Gastroesophageal sphincter (tissue), 4 donors: Measurements from ENCODE around the gene GALNT2. TPM values are rescaled to one million over a fixed set of nuclear protein-coding genes. Genes with fewer than 3 reads are reported as not detected.

Experiments
- ATAC-seq: fragments of 150-250 bp; one replicate; pipeline ENCODE4 v1.9.1; 2016; ENCODE audit warnings: mild to moderate bottlenecking, moderate library complexity
- H3K27ac ChIP-seq, 4 donors: fragments of 200-600 bp; sonication (generic) in 3 of 4; 1 replicate in 3 of 4; 2 replicates in 1 of 4; pipeline ENCODE4 v1.5.1; 2016 to 2019
- H3K27me3 ChIP-seq: fragments of 200-600 bp; sonication (generic); one replicate; pipeline ENCODE4 v1.5.1; 2019
- H3K36me3 ChIP-seq, 2 donors: fragments of 200-600 bp; sonication (generic); one replicate each; pipeline ENCODE4 v1.5.1; 2019; ENCODE audit warnings: control low read depth in 1 of 2
- H3K4me1 ChIP-seq, 3 donors: fragments of 200-600 bp; sonication (generic); 1 replicate in 2 of 3; 2 replicates in 1 of 3; pipeline ENCODE4 v1.5.1; 2016 to 2019; ENCODE audit warnings: control low read depth in 2 of 3
- H3K4me3 ChIP-seq, 2 donors: fragments of 200-600 bp; sonication (generic); one replicate each; pipeline ENCODE4 v1.5.1; 2019; ENCODE audit warnings: mild to moderate bottlenecking in 1 of 2, moderate library complexity in 1 of 2
- H3K9me3 ChIP-seq, 3 donors: fragments of 200-600 bp; sonication (generic); one replicate each; pipeline ENCODE4 v1.5.1; 2017 to 2019; ENCODE audit warnings: control low read depth in 2 of 3
- EP300 ChIP-seq: sonication (generic); formaldehyde crosslinking; IDR thresholded peaks from one replicate; pipeline ENCODE4 v1.6.1; 2017; ENCODE audit warnings: antibody characterized with exemption, mild to moderate bottlenecking
- POLR2A ChIP-seq, 2 donors: fragments of 450-650 bp; IDR thresholded peaks; one replicate each; pipeline ENCODE4 v1.6.1; 2017; ENCODE audit warnings: antibody characterized with exemption in 2 of 2, mild to moderate bottlenecking in 2 of 2, moderate library complexity in 1 of 2
- POLR2AphosphoS5 ChIP-seq: sonication (generic); formaldehyde crosslinking; IDR thresholded peaks from one replicate; pipeline ENCODE4 v1.6.1; 2017; ENCODE audit warnings: antibody characterized with exemption
- WGBS, 2 donors: methylation state at CpG; one replicate each; pipeline ENCODE4 v1.1.5; 2018; ENCODE audit warnings: low coverage in 1 of 2; 5-methylcytosine and 5-hydroxymethylcytosine counted together
- total RNA-seq, 4 donors: library from RNA; depleted of rRNA; stranded (reverse); fragments of >200 nt; gene quantifications; one replicate each; pipeline ENCODE4 v1.1.0, GENCODE V29; 2016
- TF ChIP-seq, protein P1 (sequence below), 4 experiments: fragments of 200-600 bp in 2 of 4; fragments of 450-650 bp in 2 of 4; sonication (generic) in 1 of 4; IDR thresholded peaks; one replicate each; pipeline ENCODE4 v1.5.1; 2017 to 2019; ENCODE audit warnings: antibody characterized with exemption in 4 of 4, mild to moderate bottlenecking in 2 of 4, moderate library complexity in 2 of 4

Gene GALNT2
- total RNA-seq, 4 donors from 2014 or later, result 95.3 to 160 (median 134) TPM

DNA sequence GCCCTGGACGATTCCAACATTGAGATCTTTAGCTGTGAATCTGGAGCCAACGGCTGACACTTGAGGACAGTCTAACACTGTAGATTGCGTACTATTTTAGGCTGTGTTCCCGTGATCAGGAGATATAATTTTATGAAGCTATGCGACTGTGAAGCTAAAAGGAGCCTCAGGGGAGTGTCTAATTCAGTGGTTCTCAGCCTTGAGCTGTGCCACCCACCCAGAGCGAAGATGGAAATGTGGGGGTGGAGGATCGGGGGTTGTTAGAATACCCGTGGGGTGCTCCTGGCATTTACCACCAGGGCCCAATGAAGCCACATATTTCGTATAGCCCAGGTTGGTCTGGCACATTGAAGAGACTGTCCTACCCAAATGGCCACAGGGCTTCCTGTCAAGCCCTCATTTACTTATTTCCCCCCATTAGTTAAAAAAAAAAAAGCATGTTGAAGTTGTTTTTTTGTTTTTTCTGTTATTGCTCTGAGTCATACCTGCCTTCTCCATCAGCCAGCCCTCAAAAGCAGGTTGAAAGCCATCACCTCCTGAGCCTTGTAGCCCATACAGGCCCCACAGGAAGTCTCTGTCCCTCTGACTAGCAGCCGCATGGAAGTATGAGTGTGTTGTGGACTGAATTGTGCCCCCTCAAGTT is 141.7 kb downstream of the GALNT2 start:
- TF ChIP-seq, protein P1, sequence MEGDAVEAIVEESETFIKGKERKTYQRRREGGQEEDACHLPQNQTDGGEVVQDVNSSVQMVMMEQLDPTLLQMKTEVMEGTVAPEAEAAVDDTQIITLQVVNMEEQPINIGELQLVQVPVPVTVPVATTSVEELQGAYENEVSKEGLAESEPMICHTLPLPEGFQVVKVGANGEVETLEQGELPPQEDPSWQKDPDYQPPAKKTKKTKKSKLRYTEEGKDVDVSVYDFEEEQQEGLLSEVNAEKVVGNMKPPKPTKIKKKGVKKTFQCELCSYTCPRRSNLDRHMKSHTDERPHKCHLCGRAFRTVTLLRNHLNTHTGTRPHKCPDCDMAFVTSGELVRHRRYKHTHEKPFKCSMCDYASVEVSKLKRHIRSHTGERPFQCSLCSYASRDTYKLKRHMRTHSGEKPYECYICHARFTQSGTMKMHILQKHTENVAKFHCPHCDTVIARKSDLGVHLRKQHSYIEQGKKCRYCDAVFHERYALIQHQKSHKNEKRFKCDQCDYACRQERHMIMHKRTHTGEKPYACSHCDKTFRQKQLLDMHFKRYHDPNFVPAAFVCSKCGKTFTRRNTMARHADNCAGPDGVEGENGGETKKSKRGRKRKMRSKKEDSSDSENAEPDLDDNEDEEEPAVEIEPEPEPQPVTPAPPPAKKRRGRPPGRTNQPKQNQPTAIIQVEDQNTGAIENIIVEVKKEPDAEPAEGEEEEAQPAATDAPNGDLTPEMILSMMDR (IDR thresholded peaks at IDR 0.05), result no peak
- TF ChIP-seq POLR2A (IDR thresholded peaks at IDR 0.05) (no peak), EP300 (no peak), POLR2AphosphoS5 (no peak)
- ATAC-seq, result no peak
- H3K36me3 ChIP-seq, result peaks cover 0 to 25% of the 10 kb centered on the region in 2 donors
- 64 to 96% methylated on average over 4 to 6 of the region's 10 CpGs for WGBS, 2 donors
- no peak overlapping the region for H3K4me3 ChIP-seq
- H3K27ac ChIP-seq, result no peak overlapping the region
- peaks cover 0 to 63% (median 19%) of the 10 kb centered on the region in 3 donors for H3K4me1 ChIP-seq
- no peaks in the 10 kb centered on the region for H3K9me3 ChIP-seq
- no peaks in the 10 kb centered on the region for H3K27me3 ChIP-seq

DNA sequence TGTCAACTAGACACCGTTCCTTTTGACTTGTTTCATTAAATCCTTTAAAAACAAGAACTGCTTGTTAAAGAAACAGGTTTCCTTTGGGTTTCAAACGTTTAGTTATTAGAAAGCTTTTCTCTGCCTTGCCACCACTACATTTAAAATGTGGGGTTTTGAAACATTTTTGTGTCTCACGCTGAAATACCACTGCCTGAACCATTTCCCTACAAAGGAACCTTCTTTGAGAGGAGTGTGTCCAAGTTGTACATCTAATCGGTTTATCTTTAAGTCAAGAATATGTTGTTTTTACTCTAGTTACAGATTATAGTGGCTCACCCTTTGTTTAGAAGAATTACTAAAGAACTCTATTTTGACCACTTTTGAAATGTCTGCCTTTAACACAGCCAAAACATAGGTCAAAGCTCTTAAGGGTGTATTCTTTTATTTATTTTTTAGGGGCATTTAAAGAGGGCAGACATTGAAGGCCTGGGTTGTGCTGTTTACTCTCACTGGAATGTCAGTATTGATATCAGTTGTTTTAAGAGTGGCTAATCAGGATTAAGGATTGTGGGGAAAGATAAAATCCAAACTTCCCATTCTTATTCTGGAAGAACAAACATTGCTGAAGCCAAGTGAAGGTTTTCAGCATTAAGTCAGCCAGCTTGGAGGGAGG is 143.4 kb downstream of the GALNT2 start:
- WGBS, 2 donors, result 51 to 62% methylated on average over 4 of the region's 4 CpGs
- ATAC-seq, result no peak
- TF ChIP-seq, protein P1 (IDR thresholded peaks at IDR 0.05), result no peak
- TF ChIP-seq EP300 (no peak), POLR2A (IDR thresholded peaks at IDR 0.05) (no peak), POLR2AphosphoS5 (no peak)
- no peak overlapping the region for H3K4me3 ChIP-seq
- no peaks in the 10 kb centered on the region for H3K9me3 ChIP-seq
- H3K27me3 ChIP-seq, result no peaks in the 10 kb centered on the region
- peak overlapping the region in 2 of 4 donors; percentile 17 to 30 for H3K27ac ChIP-seq
- H3K4me1 ChIP-seq, result peaks cover 0 to 70% (median 30%) of the 10 kb centered on the region in 3 donors
- peaks cover 0 to 8% of the 10 kb centered on the region in 2 donors for H3K36me3 ChIP-seq

DNA sequence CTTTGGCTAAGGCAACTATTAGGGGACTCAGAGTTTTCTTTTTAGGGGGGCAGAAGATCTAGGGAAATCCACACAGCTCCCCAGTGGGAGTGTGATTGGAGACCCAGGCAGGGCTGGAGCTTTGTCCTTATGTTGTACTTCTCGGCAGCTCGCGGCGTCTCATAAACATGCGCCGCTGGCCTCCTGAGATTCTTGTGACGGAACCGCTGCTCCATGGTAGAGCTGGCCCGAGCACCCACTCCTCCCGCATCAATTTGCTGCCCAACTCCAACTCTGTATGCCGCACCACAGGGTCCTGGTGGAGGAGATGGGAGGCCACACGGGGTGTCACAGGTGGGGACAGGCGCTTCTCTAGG is 143.9 kb downstream of the GALNT2 start:
- ATAC-seq, result no peak
- Histone ChIP-seq H3K4me1 (peaks cover 0 to 70% (median 30%) of the 10 kb centered on the region in 3 donors), H3K4me3 (no peak overlapping the region), H3K27me3 (no peaks in the 10 kb centered on the region), H3K9me3 (no peaks in the 10 kb centered on the region), H3K27ac (peak overlapping the region in 2 of 4 donors; percentile 4 to 17), H3K36me3 (peaks cover 0 to 3% of the 10 kb centered on the region in 2 donors)
- whole genome bisulfite sequencing, 2 donors, result 98% methylated on average over 9 of the region's 13 CpGs; no CpG with 5 or more reads in 1 of the 2 donors
- TF ChIP-seq POLR2AphosphoS5 (no peak), POLR2A (IDR thresholded peaks at IDR 0.05) (no peak), EP300 (no peak)
- TF ChIP-seq, protein P1 (IDR thresholded peaks at IDR 0.05), result no peak

DNA sequence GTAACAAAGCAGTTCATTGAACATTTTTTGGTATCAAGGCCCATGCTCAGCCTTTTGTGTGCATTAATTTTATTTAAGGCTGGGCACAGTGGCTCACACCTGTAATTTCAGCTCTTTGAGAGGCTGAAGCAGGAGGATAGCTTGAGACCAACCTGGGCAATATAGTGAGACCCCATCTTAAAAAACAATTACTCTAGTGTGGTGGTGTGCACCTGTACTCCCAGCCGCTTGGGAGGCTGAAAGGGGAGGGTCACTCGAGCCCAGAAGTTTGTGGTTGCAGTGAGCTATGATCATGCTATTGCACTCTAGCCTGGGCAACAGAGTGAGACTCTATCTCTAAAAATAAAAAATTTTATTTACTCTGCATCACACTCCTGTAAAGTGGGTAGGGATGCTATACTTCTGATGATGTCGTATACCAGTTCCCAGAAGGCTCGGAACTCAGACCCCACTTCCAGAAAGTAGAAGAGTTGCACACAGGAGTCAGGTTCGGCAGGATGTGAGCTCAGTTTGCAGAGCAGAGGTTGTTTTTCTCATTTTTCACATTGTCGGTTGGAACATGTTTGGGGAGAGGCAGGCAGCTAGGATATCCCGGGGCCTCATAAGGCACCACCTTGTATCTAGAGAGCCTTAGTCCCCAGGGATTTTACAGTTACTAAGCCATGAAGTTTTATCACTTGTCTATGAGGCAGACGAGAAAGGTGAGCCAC is 144.6 kb downstream of the GALNT2 start:
- ATAC-seq, result no peak
- TF ChIP-seq EP300 (no peak), POLR2AphosphoS5 (no peak), POLR2A (IDR thresholded peaks at IDR 0.05) (no peak)
- TF ChIP-seq, protein P1 (IDR thresholded peaks at IDR 0.05), result no peak
- Histone ChIP-seq H3K27ac (peak overlapping the region in 2 of 4 donors; percentile 36 to 44), H3K9me3 (no peaks in the 10 kb centered on the region), H3K36me3 (no peaks in the 10 kb centered on the region), H3K4me1 (peaks cover 0 to 73% (median 30%) of the 10 kb centered on the region in 3 donors), H3K4me3 (no peak overlapping the region), H3K27me3 (no peaks in the 10 kb centered on the region)
- WGBS, 2 donors, result 76 to 87% methylated on average over 2 to 8 of the region's 8 CpGs
